ENCODE measurements around the gene ZNF200. TPM values are rescaled to one million over a fixed set of nuclear protein-coding genes. Genes with fewer than 3 reads are reported as not detected.

The ZNF200 gene
- total RNA-seq, 2 donors from 2014 or later: 7.1 to 7.2 TPM

DNA sequence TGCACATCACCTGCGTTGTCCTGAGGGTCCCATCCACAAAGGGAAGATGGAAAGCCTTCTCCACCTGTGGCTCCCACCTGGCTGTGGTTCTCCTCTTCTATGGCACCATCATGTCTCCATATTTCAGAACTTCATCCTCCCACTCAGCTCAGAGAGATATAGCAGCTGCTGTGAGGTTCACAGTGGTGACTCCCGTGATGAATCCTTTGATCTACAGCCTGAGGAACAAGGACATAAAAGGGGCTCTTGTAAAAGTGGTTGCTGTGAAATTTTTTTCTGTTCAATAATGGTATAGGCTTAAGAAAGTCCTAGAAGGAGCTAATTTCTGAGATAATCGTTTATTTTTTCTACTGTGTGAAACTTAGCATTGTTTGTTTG lies 18.7 kb downstream of the ZNF200 start:
- no peaks in the 10 kb centered on the region for H3K36me3 ChIP-seq
- no peaks in the 10 kb centered on the region for H3K27me3 ChIP-seq
- H3K4me3 ChIP-seq: no peak overlapping the region
- H3K9ac ChIP-seq (ENCODE audit: low read depth in 2 of 2, low read length in 2 of 2): no peak overlapping the region
- DNase-seq: no peak
- no peak overlapping the region for H3K27ac ChIP-seq
- intact Hi-C loops (cut with DNase I): no loop called here
- TF ChIP-seq, protein P1, sequence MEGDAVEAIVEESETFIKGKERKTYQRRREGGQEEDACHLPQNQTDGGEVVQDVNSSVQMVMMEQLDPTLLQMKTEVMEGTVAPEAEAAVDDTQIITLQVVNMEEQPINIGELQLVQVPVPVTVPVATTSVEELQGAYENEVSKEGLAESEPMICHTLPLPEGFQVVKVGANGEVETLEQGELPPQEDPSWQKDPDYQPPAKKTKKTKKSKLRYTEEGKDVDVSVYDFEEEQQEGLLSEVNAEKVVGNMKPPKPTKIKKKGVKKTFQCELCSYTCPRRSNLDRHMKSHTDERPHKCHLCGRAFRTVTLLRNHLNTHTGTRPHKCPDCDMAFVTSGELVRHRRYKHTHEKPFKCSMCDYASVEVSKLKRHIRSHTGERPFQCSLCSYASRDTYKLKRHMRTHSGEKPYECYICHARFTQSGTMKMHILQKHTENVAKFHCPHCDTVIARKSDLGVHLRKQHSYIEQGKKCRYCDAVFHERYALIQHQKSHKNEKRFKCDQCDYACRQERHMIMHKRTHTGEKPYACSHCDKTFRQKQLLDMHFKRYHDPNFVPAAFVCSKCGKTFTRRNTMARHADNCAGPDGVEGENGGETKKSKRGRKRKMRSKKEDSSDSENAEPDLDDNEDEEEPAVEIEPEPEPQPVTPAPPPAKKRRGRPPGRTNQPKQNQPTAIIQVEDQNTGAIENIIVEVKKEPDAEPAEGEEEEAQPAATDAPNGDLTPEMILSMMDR (IDR thresholded peaks at IDR 0.05): no peak
- no peaks in the 10 kb centered on the region for H3K9me3 ChIP-seq
- H3K4me1 ChIP-seq: no peaks in the 10 kb centered on the region

GRCh38 chr16:3215601-3216262 lies 19.2 kb downstream of the ZNF200 start:
- H3K27ac ChIP-seq: no peak overlapping the region
- H3K9ac ChIP-seq (ENCODE audit: low read depth in 2 of 2, low read length in 2 of 2): no peak overlapping the region
- no peaks in the 10 kb centered on the region for H3K27me3 ChIP-seq
- no peaks in the 10 kb centered on the region for H3K36me3 ChIP-seq
- no peak for DNase-seq
- TF ChIP-seq, protein P1 (IDR thresholded peaks at IDR 0.05): no peak
- no peaks in the 10 kb centered on the region for H3K4me1 ChIP-seq
- H3K4me3 ChIP-seq: no peak overlapping the region
- H3K9me3 ChIP-seq: no peaks in the 10 kb centered on the region
- intact Hi-C loops (cut with DNase I): no loop called here

DNA sequence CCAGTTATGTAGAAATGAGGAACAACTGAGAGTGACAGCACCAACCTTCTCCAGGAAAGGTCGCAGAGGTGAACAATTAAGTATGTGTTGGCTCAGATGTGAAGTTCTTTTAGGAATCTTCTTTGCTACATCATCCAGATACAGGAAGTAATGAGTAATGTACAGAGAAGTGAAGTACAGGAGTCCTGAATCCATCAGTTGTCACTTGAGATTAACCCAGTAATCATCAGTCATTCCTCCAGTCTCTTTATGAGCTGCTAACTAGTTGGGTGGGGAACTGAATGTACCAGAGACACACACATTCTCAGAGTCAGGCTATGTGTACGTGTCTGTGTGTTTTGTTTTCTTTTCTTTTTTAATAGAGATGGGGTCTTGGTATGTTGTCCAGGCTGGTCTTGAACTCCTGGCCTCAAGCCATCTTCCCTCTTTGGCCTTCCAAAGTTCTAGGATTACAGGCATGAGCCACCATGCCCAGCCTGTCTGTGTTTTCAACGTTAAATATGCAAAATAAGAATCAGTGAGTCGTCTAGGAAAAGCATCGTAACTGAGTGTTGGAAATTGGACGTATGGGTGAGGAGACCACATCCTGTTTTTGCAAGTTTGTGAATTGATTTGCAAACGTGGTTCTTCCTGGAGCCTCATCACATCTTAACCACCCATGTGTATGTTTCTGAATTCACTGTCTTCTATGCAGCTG lies 19.9 kb downstream of the ZNF200 start:
- TF ChIP-seq, protein P1 (IDR thresholded peaks at IDR 0.05): no peak
- intact Hi-C loops (cut with DNase I): no loop called here
- no peak for DNase-seq
- H3K27ac ChIP-seq: no peak overlapping the region
- H3K9me3 ChIP-seq: no peaks in the 10 kb centered on the region
- no peaks in the 10 kb centered on the region for H3K27me3 ChIP-seq
- no peak overlapping the region for H3K9ac ChIP-seq (ENCODE audit: low read depth in 2 of 2, low read length in 2 of 2)
- no peak overlapping the region for H3K4me3 ChIP-seq
- H3K4me1 ChIP-seq: no peaks in the 10 kb centered on the region
- H3K36me3 ChIP-seq: no peaks in the 10 kb centered on the region

DNA sequence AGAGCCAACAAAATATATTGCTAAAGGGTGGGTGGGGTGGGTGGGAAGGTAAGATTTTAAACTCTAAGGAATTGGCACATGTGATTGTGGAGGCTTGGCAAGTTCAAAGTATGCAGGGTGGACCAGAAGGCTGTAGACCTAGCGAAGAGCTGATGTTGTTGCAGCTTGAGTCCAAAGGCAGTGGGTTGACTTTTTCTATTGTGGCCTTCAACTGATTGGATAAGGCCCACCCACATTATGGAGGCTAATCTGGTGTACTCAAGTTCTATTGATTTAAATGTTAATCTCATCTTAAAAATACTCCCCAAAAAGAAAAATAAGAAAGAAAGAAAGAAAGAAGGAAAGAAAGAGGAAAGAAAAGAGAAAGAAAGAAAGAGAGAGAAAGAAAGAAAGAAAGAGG lies 22.4 kb downstream of the ZNF200 start:
- no peaks in the 10 kb centered on the region for H3K4me1 ChIP-seq
- no peaks in the 10 kb centered on the region for H3K27me3 ChIP-seq
- H3K9ac ChIP-seq (ENCODE audit: low read depth in 2 of 2, low read length in 2 of 2): no peak overlapping the region
- DNase-seq: no peak
- H3K27ac ChIP-seq: no peak overlapping the region
- TF ChIP-seq, protein P1 (IDR thresholded peaks at IDR 0.05): no peak
- H3K4me3 ChIP-seq: no peak overlapping the region
- intact Hi-C loops (cut with DNase I): no loop called here
- H3K9me3 ChIP-seq: no peaks in the 10 kb centered on the region
- no peaks in the 10 kb centered on the region for H3K36me3 ChIP-seq

DNA sequence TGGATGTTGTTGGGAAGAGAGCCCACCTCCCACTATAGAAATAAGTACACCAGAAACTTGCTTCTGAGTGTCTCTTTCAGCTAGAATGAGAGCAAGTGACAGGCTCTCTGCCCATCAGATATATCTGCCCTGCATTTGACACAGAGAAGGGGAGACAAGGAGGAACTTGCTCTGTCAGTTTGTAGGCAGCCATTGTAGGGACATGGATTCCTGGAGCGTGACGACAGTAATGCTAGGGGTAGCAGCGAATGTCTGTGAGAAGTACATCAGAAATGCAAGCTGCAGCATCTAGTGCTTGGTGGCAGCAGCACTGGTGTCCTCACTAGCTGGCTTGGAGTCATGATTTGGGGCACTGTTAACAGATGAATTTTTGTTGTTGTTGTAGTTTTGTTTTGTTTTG lies 23.0 kb downstream of the ZNF200 start:
- TF ChIP-seq, protein P1 (IDR thresholded peaks at IDR 0.05): no peak
- no peak overlapping the region for H3K27ac ChIP-seq
- no peak for DNase-seq
- H3K27me3 ChIP-seq: no peaks in the 10 kb centered on the region
- H3K9ac ChIP-seq (ENCODE audit: low read depth in 2 of 2, low read length in 2 of 2): no peak overlapping the region
- intact Hi-C loops (cut with DNase I): no loop called here
- no peaks in the 10 kb centered on the region for H3K4me1 ChIP-seq
- no peaks in the 10 kb centered on the region for H3K36me3 ChIP-seq
- no peak overlapping the region for H3K4me3 ChIP-seq
- no peaks in the 10 kb centered on the region for H3K9me3 ChIP-seq
